HUES48 (cell line): ENCODE data around the gene ERI2.

ENCODE experiments used
- H3K27ac ChIP-seq: one replicate; pipeline ENCODE4 v1.7.0; 2013; ENCODE audit warnings: low read depth, low read length, inconsistent platforms
- H3K27me3 ChIP-seq: 2 replicates; pipeline ENCODE4 v1.6.1; 2013; ENCODE audit warnings: mild to moderate bottlenecking, low read length; ENCODE audit not compliant: control insufficient read depth, insufficient read depth
- H3K36me3 ChIP-seq: 2 replicates; pipeline ENCODE4 v1.6.1; 2013; ENCODE audit warnings: low read length; ENCODE audit not compliant: control insufficient read depth, insufficient read depth
- H3K4me1 ChIP-seq: 2 replicates; pipeline ENCODE4 v1.6.1; 2013; ENCODE audit warnings: mild to moderate bottlenecking, low read length; ENCODE audit not compliant: control insufficient read depth, insufficient read depth
- H3K4me3 ChIP-seq: 2 replicates; pipeline ENCODE4 v1.5.1; 2013; ENCODE audit warnings: mild to moderate bottlenecking, low read depth, low read length
- H3K9ac ChIP-seq: 2 replicates; pipeline ENCODE4 v1.6.1; 2013; ENCODE audit warnings: mild to moderate bottlenecking, low read depth, low read length, moderate library complexity
- H3K9me3 ChIP-seq: 2 replicates; pipeline ENCODE4 v1.6.1; 2013; ENCODE audit warnings: low read length; ENCODE audit not compliant: control insufficient read depth, insufficient read depth

ERI2 gene, protein sequence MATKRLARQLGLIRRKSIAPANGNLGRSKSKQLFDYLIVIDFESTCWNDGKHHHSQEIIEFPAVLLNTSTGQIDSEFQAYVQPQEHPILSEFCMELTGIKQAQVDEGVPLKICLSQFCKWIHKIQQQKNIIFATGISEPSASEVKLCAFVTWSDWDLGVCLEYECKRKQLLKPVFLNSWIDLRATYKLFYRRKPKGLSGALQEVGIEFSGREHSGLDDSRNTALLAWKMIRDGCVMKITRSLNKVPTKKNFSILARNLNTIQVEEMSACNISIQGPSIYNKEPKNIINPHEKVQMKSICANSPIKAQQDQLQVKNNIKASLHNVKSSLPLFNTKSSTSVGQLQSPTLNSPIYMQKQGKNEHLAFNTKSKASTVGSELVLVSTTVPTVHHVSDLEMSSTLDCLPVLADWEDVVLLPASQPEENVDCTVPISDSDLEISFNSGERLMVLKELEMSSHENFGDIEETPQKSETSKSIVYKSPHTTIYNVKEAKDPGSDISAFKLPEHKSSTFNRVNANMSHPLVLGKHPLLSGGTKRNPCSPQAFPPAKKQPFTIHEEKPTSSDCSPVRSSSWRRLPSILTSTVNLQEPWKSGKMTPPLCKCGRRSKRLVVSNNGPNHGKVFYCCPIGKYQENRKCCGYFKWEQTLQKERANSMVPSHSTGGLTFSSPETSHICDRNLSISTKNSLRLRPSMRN

GRCh38 chr16:20806168-20807050 is at the start of gene ERI2, which contains the start of gene REXO5:
Gene ERI2, minus strand, starts transcription at chr16:20806472. Its CDS starts 42 bp downstream, at chr16:20806430.
Gene REXO5, plus strand, starts transcription at chr16:20806527. Its CDS starts 427 bp downstream, at chr16:20806954.
- Histone ChIP-seq H3K4me1 (peaks cover 6% of the 10 kb centered on the region), H3K4me3 (peak within 1 kb of the TSS; percentile 84), H3K9me3 (no peaks in the 10 kb centered on the region), H3K9ac (peak within 1 kb of the TSS; percentile 75), H3K36me3 (peaks cover 2% of the 10 kb centered on the region), H3K27me3 (no peaks in the 10 kb centered on the region), H3K27ac (peak within 1 kb of the TSS; percentile 93)

DNA sequence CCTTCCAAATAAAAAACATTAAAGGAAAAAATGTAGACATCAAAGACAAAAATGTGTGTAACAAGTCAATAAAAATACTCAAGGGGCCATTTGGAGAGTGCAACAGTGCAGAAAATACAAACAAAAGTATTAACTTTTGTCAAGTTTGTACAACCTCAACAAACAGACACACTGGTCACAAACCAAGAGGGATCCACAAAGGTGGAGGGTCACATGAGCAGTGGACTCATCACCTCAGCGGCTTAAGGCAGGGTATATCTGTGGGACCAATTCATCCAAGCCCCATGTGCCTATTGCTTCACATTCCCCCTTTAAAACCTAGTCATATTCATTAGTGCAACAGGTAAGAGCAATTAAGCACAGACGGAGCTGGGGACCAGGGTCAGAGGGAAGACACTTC is 48.7 kb upstream of the ERI2 start:
- Histone ChIP-seq H3K4me3 (no peak overlapping the region), H3K9ac (no peak overlapping the region), H3K9me3 (no peaks in the 10 kb centered on the region), H3K27ac (no peak overlapping the region), H3K4me1 (peaks cover 15% of the 10 kb centered on the region), H3K36me3 (peaks cover 6% of the 10 kb centered on the region; the same call in 1 of the 2 replicates), H3K27me3 (no peaks in the 10 kb centered on the region)

- Histone ChIP-seq H3K9me3 (no peaks in the 10 kb centered on the region), H3K9ac (no peak overlapping the region), H3K27me3 (no peaks in the 10 kb centered on the region), H3K27ac (no peak overlapping the region), H3K36me3 (peaks cover 7% of the 10 kb centered on the region), H3K4me1 (peaks cover 7% of the 10 kb centered on the region), H3K4me3 (no peak overlapping the region)
These were observed 47.8 kb upstream of the ERI2 start for GRCh38 chr16:20853981-20854620.

GRCh38 chr16:20853143-20853542 is 46.9 kb upstream of the ERI2 start:
- no peak overlapping the region for H3K4me3 ChIP-seq
- H3K36me3 ChIP-seq, result peaks cover 9% of the 10 kb centered on the region
- H3K9me3 ChIP-seq, result no peaks in the 10 kb centered on the region
- H3K27ac ChIP-seq, result no peak overlapping the region
- H3K9ac ChIP-seq, result no peak overlapping the region
- no peaks in the 10 kb centered on the region for H3K27me3 ChIP-seq
- peaks cover 4% of the 10 kb centered on the region for H3K4me1 ChIP-seq

DNA sequence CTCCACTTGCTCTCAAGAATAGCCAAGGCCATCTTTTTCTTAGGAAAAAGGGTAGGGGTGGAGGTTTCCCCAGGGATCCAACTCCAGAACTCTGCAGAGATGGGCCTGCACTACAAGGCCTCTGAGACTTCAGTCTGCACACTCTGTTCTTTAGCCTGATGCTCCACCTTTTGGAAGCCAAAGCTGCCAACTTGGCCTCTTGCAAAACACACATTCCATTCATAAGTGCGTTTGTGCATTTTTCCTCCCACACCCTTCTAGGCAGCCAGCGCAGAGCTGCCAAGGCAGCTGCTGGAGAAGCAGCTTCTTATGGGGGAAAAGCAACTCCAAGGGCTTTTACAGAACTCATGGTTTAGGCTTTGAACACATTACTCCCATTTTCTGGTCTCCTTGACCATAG is 45.3 kb upstream of the ERI2 start:
- Histone ChIP-seq H3K9ac (no peak overlapping the region), H3K27me3 (no peaks in the 10 kb centered on the region), H3K4me3 (no peak overlapping the region), H3K4me1 (peaks cover 4% of the 10 kb centered on the region; the same call in 1 of the 2 replicates), H3K27ac (no peak overlapping the region), H3K36me3 (peaks cover 8% of the 10 kb centered on the region), H3K9me3 (no peaks in the 10 kb centered on the region)

- Histone ChIP-seq H3K4me1 (peaks cover 4% of the 10 kb centered on the region; the same call in 1 of the 2 replicates), H3K27me3 (no peaks in the 10 kb centered on the region), H3K9ac (no peak overlapping the region), H3K9me3 (no peaks in the 10 kb centered on the region), H3K4me3 (no peak overlapping the region), H3K27ac (no peak overlapping the region), H3K36me3 (peaks cover 14% of the 10 kb centered on the region)
These were observed 44.7 kb upstream of the ERI2 start for GRCh38 chr16:20850981-20851380.

DNA sequence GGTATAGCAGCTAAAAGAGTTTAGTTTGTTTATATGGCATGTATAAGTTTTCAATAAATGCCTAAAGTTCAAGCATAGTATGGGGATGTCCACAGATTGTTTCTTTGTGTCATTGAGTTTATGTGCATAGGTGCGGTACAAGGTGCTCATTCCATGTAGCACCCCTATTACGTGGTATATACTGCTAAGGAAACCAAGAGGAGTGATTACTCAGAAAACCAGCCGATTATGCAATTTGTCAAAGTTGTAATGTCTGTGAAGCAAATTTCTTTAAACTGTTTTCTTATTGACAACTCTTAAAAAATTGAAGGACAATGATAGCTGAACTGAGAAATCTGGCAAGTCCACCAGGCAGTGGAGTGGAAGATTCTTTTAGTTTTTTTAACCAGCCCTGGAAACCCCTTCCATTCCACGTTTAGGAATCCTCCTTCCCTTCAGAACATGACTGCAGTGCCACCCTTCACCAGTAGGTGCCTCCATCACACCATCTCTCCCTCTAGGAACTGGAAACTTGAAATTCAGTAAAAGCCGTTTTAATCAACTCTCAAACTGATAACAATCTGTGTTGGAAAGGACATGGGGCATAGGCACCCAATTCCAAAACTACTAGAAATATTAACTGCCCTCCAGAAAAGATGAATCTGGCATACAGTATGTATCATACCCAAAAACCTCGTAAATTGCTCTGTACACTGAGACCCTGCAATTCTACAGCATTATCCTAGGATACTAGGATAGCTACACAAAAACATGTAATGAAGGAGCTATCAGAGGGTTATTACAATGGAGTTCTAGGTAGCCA is 43.5 kb upstream of the ERI2 start:
- no peak overlapping the region for H3K27ac ChIP-seq

GRCh38 chr16:20847550-20847949 is 41.3 kb upstream of the ERI2 start:
- no peak overlapping the region for H3K9ac ChIP-seq
- H3K36me3 ChIP-seq, result peaks cover 33% of the 10 kb centered on the region
- no peaks in the 10 kb centered on the region for H3K9me3 ChIP-seq

More for the DNA sequence above, 43.5 kb upstream of the ERI2 start:
- peaks cover 4% of the 10 kb centered on the region; the same call in 1 of the 2 replicates for H3K4me1 ChIP-seq
- peaks cover 26% of the 10 kb centered on the region for H3K36me3 ChIP-seq
- no peaks in the 10 kb centered on the region for H3K9me3 ChIP-seq
- no peak overlapping the region for H3K4me3 ChIP-seq
- no peak overlapping the region for H3K9ac ChIP-seq
- no peaks in the 10 kb centered on the region for H3K27me3 ChIP-seq

GRCh38 chr16:20846551-20846950 is 40.3 kb upstream of the ERI2 start:
- Histone ChIP-seq H3K4me3 (no peak overlapping the region), H3K9ac (no peak overlapping the region), H3K27me3 (no peaks in the 10 kb centered on the region), H3K4me1 (peaks cover 1% of the 10 kb centered on the region; the same call in 1 of the 2 replicates), H3K27ac (no peak overlapping the region), H3K9me3 (no peaks in the 10 kb centered on the region), H3K36me3 (peaks cover 35% of the 10 kb centered on the region)

More at GRCh38 chr16:20847550-20847949, 41.3 kb upstream of the ERI2 start:
- Histone ChIP-seq H3K27me3 (no peaks in the 10 kb centered on the region), H3K4me3 (no peak overlapping the region), H3K27ac (no peak overlapping the region), H3K4me1 (peaks cover 4% of the 10 kb centered on the region; the same call in 1 of the 2 replicates)
